K562 (cell line): ENCODE results near the gene IL1RL2. TPM values are rescaled to one million over a fixed set of nuclear protein-coding genes. Genes with fewer than 3 reads are reported as not detected.

Source experiments
- ATAC-seq: fragments of 200-7000 bp; cut with Tn5 transposase; 3 replicates; pipeline ENCODE4 v1.9.1; 2020; ENCODE audit warnings: moderate library complexity
- BruUV-seq: library from RNA; stranded (reverse); fragments of 400-500 nt; replicated peaks from 2 replicates; lab custom pipeline; 2021; lab: Mats Ljungman, UMichigan
- CTCF ChIA-PET: fragments of 300-600 bp; formaldehyde crosslinking; extraction: SDS; loops from one replicate; lab custom pipeline; 2021; ENCODE audit warnings: low intra/inter-chr PET ratio; lab: Yijun Ruan, JAX
- POLR2A ChIA-PET: fragments of 300-600, 350-650 bp; sonication (Branson Sonifier 250); formaldehyde crosslinking; extraction: SDS; loops from one replicate; lab custom pipeline; 2021; ENCODE audit warnings: antibody characterized with exemption, inconsistent platforms; lab: Yijun Ruan, JAX
- DNase-seq, 4 experiments: peaks; one replicate each; pipeline versions ENCODE4 v3.0.0 to v3.0.0-alpha.2; 2011 to 2018; ENCODE audit warnings: low spot score in 3 of 4, mixed read lengths in 3 of 4; ENCODE audit errors: extremely low read depth in 1 of 4
- FAIRE-seq: peaks from 2 replicates; lab custom pipeline; 2011; peaks lifted over from hg19 to GRCh38; lab: Jason Lieb, UNC
- H2AFZ ChIP-seq: 2 replicates; pipeline ENCODE4 v1.6.0; 2011; ENCODE audit warnings: low read depth, low read length, control low read depth, inconsistent platforms
- H3K27ac ChIP-seq: fragments of 200-600 bp; 3 replicates; pipeline ENCODE4 v1.8.0; 2011; ENCODE audit warnings: low read depth, mild to moderate bottlenecking, control low read depth, inconsistent platforms, low read length, moderate library complexity, mixed read lengths; ENCODE audit errors: extremely low read depth
- H3K27me3 ChIP-seq, 2 experiments: fragments of 300-600 bp in 1 of 2; 2 replicates in 1 of 2; 3 replicates in 1 of 2; pipeline versions ENCODE4 v1.6.0 to v1.8.0; 2011; ENCODE audit warnings: inconsistent platforms in 2 of 2, low read length in 2 of 2, mild to moderate bottlenecking in 1 of 2, mixed read lengths in 1 of 2, moderate library complexity in 1 of 2; ENCODE audit not compliant: control insufficient read depth in 2 of 2, insufficient read depth in 2 of 2
- H3K36me3 ChIP-seq: fragments of 300-600 bp; 3 replicates; pipeline ENCODE4 v1.8.0; 2011; ENCODE audit warnings: mild to moderate bottlenecking, low read length, inconsistent platforms; ENCODE audit not compliant: control insufficient read depth, insufficient read depth
- H3K4me1 ChIP-seq, 2 experiments: fragments of 200-600 bp in 1 of 2; replicated peaks in 1 of 2; 2 replicates in 1 of 2; 3 replicates in 1 of 2; pipeline versions ENCODE4 v1.5.1 to v1.8.0; 2011; ENCODE audit warnings: inconsistent platforms in 2 of 2, low read length in 2 of 2, mild to moderate bottlenecking in 1 of 2, mixed read lengths in 1 of 2, moderate library complexity in 1 of 2; ENCODE audit not compliant: control insufficient read depth in 2 of 2, insufficient read depth in 2 of 2
- H3K4me2 ChIP-seq: 2 replicates; pipeline ENCODE4 v1.6.1; 2011; ENCODE audit warnings: low read length, control low read depth, inconsistent platforms, mixed read lengths; ENCODE audit not compliant: insufficient read depth
- H3K4me3 ChIP-seq: fragments of 200-600 bp; sonication (generic), shearing (Covaris generic); 2 replicates; pipeline ENCODE4 v1.5.1; 2016; ENCODE audit warnings: control low read depth, inconsistent platforms
- H3K79me2 ChIP-seq: fragments of 200-600 bp; 3 replicates; pipeline ENCODE4 v1.8.0; 2011; ENCODE audit warnings: low read length, inconsistent platforms; ENCODE audit not compliant: control insufficient read depth, insufficient read depth
- H3K9ac ChIP-seq, 2 experiments: 2 replicates each; pipeline versions ENCODE4 v1.6.0 to v1.6.1; 2011; ENCODE audit warnings: low read depth in 2 of 2, low read length in 2 of 2, control low read depth in 1 of 2, inconsistent platforms in 1 of 2, mild to moderate bottlenecking in 1 of 2, mixed read lengths in 1 of 2; ENCODE audit not compliant: insufficient read depth in 1 of 2
- H3K9me1 ChIP-seq: one replicate; pipeline ENCODE4 v1.6.0; 2011; ENCODE audit warnings: inconsistent platforms, mild to moderate bottlenecking, low read length, moderate library complexity; ENCODE audit not compliant: control insufficient read depth, insufficient read depth
- H3K9me3 ChIP-seq: replicated peaks from 2 replicates; pipeline ENCODE4 v1.5.1; 2011; ENCODE audit warnings: low read depth, low read length, inconsistent platforms; ENCODE audit not compliant: control insufficient read depth, insufficient read depth
- H4K20me1 ChIP-seq: replicated peaks from 2 replicates; pipeline ENCODE4 v1.6.1; 2011; ENCODE audit warnings: low read length, inconsistent platforms, mixed read lengths; ENCODE audit not compliant: control insufficient read depth, insufficient read depth
- CHCHD3 ChIP-seq: fragments of 250-450 bp; sonication (Bioruptor Pico); IDR thresholded peaks from 2 replicates; pipeline ENCODE4 v2.1.2; 2022; ENCODE audit warnings: mild to moderate bottlenecking
- CREB3 ChIP-seq: fragments of 450-650 bp; conservative IDR thresholded peaks from 2 replicates; pipeline ENCODE4 v1.6.1; 2016; ENCODE audit warnings: missing genetic modification characterization, low read depth, mild to moderate bottlenecking, missing compliant biosample characterization, moderate library complexity
- MLX ChIP-seq, 2 experiments: fragments of 450-650 bp in 1 of 2; sonication (generic) in 1 of 2; formaldehyde crosslinking; conservative IDR thresholded peaks; 2 replicates each; pipeline versions ENCODE4 v1.4.0 to v1.8.1; 2020 to 2022; ENCODE audit warnings: mild to moderate bottlenecking in 1 of 2, missing genetic modification reagents in 1 of 2
- MXD1 ChIP-seq: fragments of 250-450 bp; sonication (Bioruptor Pico); IDR thresholded peaks from 2 replicates; pipeline ENCODE4 v1.8.0; 2021; ENCODE audit warnings: borderline replicate concordance, mild to moderate bottlenecking, moderate library complexity; ENCODE audit not compliant: poor library complexity, severe bottlenecking
- MXI1 ChIP-seq: IDR thresholded peaks from 2 replicates; pipeline ENCODE4 v1.6.1; 2011; ENCODE audit warnings: low read depth, mild to moderate bottlenecking, improper control_type of control experiment, low read length
- RBBP5 ChIP-seq: fragments of 200-600 bp; sonication (generic); IDR thresholded peaks from 2 replicates; pipeline ENCODE4 v1.6.1; 2012; ENCODE audit warnings: borderline replicate concordance, mild to moderate bottlenecking, low read length, control low read depth, inconsistent platforms; ENCODE audit not compliant: insufficient read depth, poor library complexity, severe bottlenecking
- SRSF1 ChIP-seq: fragments of 200-400 bp; formaldehyde crosslinking; IDR thresholded peaks from 2 replicates; pipeline ENCODE4 v1.6.1; 2017; ENCODE audit warnings: mild to moderate bottlenecking, low read depth, low read length, moderate library complexity
- ZNF407 ChIP-seq: fragments of 450-650 bp; IDR thresholded peaks from 2 replicates; pipeline ENCODE4 v1.6.1; 2016; ENCODE audit warnings: low read depth
- ZNF764 ChIP-seq: fragments of 250-450 bp; sonication (Bioruptor Pico); IDR thresholded peaks from 2 replicates; pipeline ENCODE4 v1.4.0; 2020; ENCODE audit warnings: low read depth, mild to moderate bottlenecking, moderate library complexity
- WGBS: fragments of 100-300 bp; shearing (Covaris generic); methylation state at CpG from one replicate; pipeline ENCODE4 v1.1.6; 2016; ENCODE audit warnings: low coverage, mixed read lengths; ENCODE audit not compliant: insufficient coverage; ENCODE audit errors: missing lambda C conversion rate; 5-methylcytosine and 5-hydroxymethylcytosine counted together
- in situ Hi-C: fragments of 300-500 bp; cut with MboI; formaldehyde crosslinking; loops from 4 replicates; pipeline ENCODE4 v1.15.0; 2018; ENCODE audit warnings: inconsistent platforms, mixed read lengths
- intact Hi-C: fragments of 100-400 bp; cut with micrococcal nuclease; formaldehyde crosslinking; loops from 2 replicates; pipeline ENCODE4 v1.14.2; 2022
- polyA plus RNA-seq, 8 experiments: library from polyadenylated mRNA; depleted of rRNA in 4 of 8; stranded (reverse) in 5 of 8; unstranded in 3 of 8; fragments of >200 nt; fragmentation: Nextera tagmentation in 2 of 8; fragmentation: Illumina TruSeq in 1 of 8; extraction: Ambion mirVana in 2 of 8; extraction: Trizol in 1 of 8; gene quantifications; 2 replicates each; pipeline versions ENCODE4 v1.2.1 to v1.2.3, GENCODE V29; 2011 to 2014; ENCODE audit warnings: inconsistent platforms in 1 of 8, missing spikeins in 1 of 8
- total RNA-seq, 7 experiments: library from RNA; depleted of rRNA in 6 of 7; stranded (reverse); fragments of >200 nt in 6 of 7; fragmentation: Illumina TruSeq in 2 of 7; extraction: Trizol in 2 of 7; gene quantifications; 2 replicates each; pipeline versions ENCODE4 v1.2.1 to v1.2.3, GENCODE V29; 2011 to 2021; ENCODE audit warnings: low replicate concordance in 1 of 7

Gene IL1RL2
- total and polyA plus RNA-seq, 9 of the 15 experiments (the other 6 are each of a cell fraction or from before 2014, with no cell fraction given) = not detected

- no peaks in the 10 kb centered on the region for H4K20me1 ChIP-seq
- no TSS peak for BruUV-seq
- peaks cover 7% of the 10 kb centered on the region for H3K9me3 ChIP-seq
- WGBS = 25% methylated on average over 37 of the region's 65 CpGs
- DNase-seq (peak; percentile 79 to 86 (median 84)), FAIRE-seq (no peak), ATAC-seq (peak; percentile 95)
- in situ Hi-C loops (no loop called here), intact Hi-C loops (no loop called here)
- H3K4me3 ChIP-seq = peak within 1 kb of the TSS; percentile 44
- no peaks in the 10 kb centered on the region for H3K9me1 ChIP-seq
- peak within 1 kb of the TSS; percentile 82 for H3K4me2 ChIP-seq
- peak within 1 kb of the TSS; percentile 99 for H2AFZ ChIP-seq
- ChIA-PET CTCF (no interaction called here), POLR2A (interaction anchor here (0.6 to 1.8 kb wide), 8 partner anchors 7 to 729 kb away, joined by 3 to 6 read pairs (median 3); no protein-coding TSS in a partner anchor)
- no peaks in the 10 kb centered on the region for H3K79me2 ChIP-seq
- peaks cover 14 to 16% of the 10 kb centered on the region in 2 experiments for H3K4me1 ChIP-seq
- no peak within 1 kb of the TSS; the same call in 2 of the 3 replicates for H3K27ac ChIP-seq
- H3K27me3 ChIP-seq = no peaks in the 10 kb centered on the region
- H3K36me3 ChIP-seq = no peaks in the 10 kb centered on the region; the same call in 2 of the 3 replicates
- peak within 1 kb of the TSS; percentile 60 to 90 for H3K9ac ChIP-seq
- TF ChIP-seq CHCHD3 = no peak
- TF ChIP-seq SRSF1 = no peak
- TF ChIP-seq MLX (CRISPR knock-in tag; conservative IDR thresholded peaks at IDR 0.05) = no peak
- TF ChIP-seq CREB3 (tag) = no peak
- no peak for TF ChIP-seq ZNF764 (CRISPR knock-in tag)
- TF ChIP-seq MXD1 (CRISPR knock-in tag) = no peak
- no peak for TF ChIP-seq MXI1
- TF ChIP-seq RBBP5 = peak; percentile 44
- no peak for TF ChIP-seq ZNF407
Observed at GRCh38 chr2:102141970-102142828, 44.6 kb upstream of the IL1RL2 start, which contains the start of gene IL1R1. IL1R1 (plus strand) TSS chr2:102142746; CDS start chr2:102157725, 14,979 bp downstream.
